NCI-H226 (cell line): ENCODE measurements around the gene MAPK6.

Source experiments
- DNase-seq: peaks from one replicate; pipeline ENCODE4 v3.0.0-alpha.2; 2015

Gene MAPK6

DNA sequence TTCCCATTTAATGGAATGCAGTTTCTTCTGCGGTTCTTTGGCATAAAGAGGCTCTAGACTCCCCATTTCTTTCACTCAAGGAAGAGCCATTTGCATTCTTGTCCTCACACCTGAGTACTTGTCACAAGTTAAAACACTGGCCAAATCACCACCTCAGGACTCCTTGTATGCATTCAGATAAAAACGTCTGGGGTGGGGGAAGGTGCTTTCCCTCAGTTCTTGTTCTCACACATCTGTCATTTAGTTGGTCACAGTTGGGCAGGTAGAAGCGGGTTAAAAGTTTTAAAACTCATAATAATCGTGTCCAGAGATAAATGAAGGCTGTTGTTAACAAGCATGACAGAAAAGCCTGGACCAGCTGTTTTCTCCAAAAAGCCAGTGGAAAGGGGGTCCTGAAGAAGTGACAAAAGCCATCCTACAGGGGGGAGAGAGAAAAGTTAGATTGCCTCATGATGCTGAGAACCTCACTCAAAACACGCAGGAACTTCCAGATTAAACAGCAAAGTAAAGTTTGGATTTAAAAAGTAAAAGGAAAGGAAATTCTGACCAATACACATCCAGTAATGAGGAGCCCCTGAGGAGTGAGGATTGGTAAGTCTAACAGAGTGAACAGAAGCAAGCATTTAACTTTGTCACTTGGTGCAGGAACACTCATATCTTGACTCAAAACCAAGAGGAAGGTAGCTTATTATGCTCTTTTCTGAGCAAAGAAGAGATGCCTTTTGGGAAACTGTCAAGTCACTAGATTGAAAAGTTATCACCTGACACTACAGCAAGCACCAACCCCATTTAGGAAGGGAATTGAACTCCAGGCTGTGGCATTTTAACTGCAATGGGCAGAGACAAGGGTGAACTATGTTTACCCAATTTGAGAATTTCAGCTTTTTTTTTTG lies 90.8 kb downstream of the MAPK6 start:
- no peak for DNase-seq

DNA sequence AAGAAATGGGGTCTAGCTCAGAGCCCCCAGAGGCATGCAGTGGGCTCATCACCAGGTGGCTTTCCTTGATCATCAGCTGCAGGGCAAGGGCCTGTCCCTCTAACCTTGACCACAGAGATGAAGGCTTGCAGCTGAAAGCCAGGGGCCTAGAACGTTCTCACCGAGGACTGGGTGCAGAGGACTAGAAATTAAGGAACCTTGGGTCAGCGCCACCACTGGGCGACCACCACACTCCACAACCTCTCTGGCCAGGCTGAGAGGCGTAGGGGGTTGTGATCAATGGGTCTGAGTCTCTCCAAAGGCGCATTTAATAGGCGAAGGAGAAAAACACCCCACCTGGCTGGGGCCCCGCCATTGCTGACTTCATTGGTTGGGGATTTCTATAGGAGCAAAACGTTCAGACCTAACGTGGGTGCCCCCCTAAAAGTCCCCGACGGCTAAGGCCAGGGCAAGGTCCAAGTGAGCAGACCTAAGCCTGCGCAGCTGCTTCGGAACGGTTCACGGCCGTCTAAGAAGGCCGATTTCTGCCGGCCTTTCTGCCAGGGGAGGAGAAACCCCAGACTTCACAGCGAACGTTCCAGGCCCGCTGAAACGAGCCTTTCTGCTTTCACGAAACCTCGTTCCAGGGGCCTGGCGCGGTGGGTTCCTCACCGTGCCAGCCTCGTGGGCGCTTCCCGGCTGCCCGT lies 92.6 kb downstream of the MAPK6 start:
- DNase-seq, result no peak

GRCh38 chr15:52112203-52112750 lies 93.3 kb downstream of the MAPK6 start:
- no peak for DNase-seq

DNA sequence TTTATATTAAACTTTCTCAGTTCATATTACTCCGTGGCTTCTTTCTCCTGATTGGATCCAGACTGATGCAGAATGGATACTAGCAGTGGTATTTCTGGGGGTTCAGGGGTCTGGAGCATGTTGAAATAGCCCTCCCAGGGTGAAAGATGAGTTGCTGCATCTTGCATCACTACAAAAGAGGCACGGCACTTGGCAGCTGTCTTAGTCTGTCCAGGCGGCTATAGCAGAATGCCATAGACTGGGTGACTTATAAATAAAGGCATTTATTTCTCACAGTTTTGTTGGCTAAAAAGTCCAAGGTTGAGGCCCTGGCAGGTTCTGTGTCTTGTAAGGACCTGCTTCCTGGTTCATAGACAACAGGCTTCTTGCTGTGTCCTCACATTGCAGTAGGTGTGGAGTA lies 94.2 kb downstream of the MAPK6 start:
- no peak for DNase-seq

- no peak for DNase-seq
These were observed 94.7 kb downstream of the MAPK6 start for GRCh38 chr15:52113708-52114107.

DNA sequence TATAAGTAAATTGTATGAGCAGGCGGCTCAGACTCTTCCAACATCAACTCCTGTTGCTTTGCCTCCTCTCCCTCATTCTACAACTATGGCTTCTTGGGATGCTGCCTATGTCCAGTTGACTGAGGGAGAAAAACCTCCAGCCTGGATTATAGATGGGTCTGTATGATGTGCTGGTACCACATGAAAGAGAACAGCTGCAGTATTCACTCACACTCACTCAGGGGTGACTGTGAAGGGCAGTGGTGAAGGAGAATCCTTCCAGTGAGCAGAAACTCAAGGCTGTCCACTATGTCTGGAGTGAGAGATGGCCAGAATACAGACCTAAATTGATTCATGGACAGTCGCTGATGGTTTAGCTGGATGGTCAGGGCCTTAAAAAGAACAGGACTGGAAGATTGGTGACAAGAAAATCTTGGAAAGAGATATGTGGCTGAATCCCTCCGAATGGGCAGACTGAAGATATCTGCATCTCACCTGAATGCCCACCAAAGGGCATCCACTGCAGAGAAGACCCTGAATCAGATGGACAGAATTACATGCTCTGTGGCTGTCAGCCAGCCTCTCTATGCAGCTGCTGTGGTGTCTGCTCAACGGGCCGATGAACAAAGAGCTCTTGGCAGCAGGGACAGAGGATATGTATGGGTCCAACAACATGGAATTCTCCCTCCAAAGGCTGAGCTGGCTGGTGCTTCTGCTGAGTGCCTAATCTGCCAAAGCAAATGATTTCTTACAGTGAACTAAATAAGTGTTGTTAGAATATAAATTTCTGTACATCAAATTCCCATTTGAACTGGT lies 95.4 kb downstream of the MAPK6 start:
- no peak for DNase-seq

GRCh38 chr15:52115598-52116427 lies 96.8 kb downstream of the MAPK6 start:
- DNase-seq, result no peak
